Measurements from ENCODE around the gene DRD3.

DRD3 gene

DNA sequence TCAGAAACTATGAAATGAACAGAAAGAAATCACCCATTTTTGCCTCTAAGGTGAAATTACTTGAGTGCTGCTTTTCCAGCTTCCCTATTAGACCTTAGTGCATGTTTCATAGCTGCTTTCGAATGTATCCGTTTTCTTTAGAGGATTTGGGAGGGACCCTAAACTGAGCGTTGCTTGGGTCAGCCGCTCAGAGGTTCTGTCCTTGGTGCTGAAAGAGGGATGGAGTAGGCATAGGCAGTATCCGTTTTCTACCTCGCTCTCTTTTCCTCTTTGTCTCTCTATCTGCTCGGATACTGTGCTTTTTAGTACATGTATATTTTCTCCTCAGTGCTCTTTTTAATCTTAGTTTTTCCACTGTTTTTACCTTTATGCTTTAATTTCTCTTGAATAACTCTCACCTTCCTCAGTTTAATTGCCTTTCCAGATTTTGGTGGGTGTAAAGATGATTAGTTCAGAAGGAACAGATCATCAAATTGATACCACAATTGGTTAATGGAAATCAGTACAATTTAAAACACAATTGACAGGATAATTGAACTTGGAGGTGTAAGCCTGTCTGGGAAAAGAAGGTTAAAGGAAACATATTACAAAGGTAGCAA lies at the start of gene DRD3:
DRD3 (minus strand) TSS at position 283 of the 599 bp plus-strand sequence. CDS start 7,060 bp downstream, outside the sequence.
- DNase-seq (ENCODE audit: low spot score) = no peak

DNA sequence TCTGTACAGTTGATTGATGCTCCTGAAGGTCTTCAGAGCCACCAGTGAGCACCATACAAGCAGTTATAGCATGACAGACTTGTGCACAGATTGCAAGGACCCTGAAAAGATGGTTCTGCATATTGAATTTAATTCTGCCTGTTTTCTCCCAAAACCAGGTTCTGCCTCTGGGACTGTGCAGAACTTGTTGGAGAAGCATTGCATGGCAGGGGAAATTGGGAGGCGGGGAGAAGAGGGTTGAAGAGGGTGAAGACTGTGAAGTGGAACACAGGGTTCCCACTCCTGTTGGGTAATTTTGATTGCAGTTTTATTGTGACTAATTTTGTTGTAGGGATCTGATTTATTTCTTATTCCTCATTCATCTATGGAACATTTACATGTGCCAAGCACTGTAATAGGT lies 48.2 kb upstream of the DRD3 start:
- DNase-seq (ENCODE audit: low spot score) = no peak

DNA sequence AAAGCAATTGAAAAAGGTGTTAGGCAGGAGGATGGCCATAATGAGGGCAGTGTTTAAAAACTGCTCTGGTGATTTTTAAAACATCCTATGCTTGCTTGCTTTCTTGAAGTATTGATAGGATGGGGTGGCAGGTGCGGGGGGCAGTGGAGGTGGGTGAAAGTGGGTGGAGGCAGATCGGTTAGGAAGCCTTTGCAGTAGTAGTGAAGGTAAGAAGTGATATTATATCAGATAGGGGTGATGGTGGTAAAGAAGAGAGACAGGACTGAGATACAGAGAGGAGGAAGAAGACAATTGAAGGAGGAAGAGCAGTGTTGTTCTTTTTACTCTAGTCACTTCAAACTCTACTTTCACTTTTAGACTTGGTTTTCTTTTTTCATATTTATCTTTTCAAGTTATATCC lies 47.5 kb upstream of the DRD3 start:
- no peak for DNase-seq (ENCODE audit: low spot score)

DNA sequence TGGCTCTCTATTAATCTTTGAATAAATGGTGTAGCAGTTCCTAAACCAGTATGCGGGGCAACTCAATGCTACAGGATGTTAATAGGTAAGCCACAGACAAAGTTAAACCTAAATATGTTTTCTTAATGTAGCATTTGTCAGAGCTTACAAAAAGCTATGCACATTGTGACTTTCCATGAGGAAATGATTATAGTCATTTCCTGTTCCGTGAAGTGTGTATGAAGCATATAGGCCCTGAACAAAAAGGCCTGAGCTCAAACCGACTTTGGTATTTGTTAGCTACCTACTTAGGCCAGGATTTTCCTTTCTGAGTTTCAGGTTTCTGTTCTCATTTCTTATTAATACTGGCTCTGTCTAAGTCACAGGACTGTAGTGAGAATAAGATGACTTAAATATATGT lies 44.3 kb upstream of the DRD3 start:
- DNase-seq (ENCODE audit: low spot score) = no peak

DNA sequence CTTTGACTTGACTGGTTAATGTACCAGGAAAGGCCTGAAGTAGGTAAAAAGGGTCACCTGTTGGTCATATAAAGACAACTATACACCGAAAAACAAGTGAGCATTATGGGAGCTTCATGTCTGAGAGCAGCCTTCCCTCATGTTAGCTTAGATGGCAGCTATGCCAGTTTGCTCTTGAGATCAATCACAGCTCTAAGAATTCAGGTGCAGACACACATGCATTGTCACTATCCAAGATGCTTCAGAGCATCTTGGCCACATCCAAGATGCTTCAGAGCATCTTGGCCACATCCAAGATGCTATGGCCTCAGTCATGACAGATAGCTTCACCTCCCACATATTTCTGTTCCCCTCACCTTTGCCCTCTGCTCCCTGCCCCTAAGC lies 43.0 kb upstream of the DRD3 start:
- no peak for DNase-seq (ENCODE audit: low spot score)

DNA sequence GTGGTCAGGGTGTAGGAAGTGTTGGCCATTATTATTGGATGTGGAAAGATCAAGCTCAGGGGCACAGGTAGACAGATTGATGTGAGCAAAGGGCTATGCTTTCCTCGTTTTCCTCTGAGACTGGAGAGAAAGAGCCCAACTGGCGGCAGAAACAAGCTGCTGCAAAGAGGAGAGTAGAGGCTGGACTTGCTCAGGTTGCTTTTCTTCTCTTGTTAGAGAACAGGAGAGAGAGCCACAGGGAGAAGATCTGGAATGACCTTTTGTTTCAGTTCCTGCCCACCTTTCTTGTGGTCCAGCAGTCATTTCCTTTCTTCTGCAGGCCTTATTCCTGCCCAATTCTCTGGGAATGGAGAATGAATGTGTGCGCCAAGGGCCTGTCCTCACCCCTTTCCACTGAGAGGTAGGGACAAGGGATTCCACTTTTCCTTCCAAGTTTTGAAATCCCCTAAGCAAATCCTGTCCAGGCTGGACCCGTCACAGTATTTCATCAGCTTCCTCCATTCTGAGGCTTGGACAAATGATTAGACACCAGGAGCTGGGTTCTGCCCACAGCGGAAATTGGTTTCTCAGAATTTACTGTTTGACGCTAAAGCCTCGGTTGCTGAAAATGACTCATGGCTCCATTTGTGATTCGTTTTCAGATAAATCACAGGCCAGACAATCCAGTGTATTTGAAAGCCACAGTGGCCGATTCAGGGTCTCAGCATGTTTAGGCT lies 42.5 kb upstream of the DRD3 start:
- DNase-seq (ENCODE audit: low spot score) = no peak

DNA sequence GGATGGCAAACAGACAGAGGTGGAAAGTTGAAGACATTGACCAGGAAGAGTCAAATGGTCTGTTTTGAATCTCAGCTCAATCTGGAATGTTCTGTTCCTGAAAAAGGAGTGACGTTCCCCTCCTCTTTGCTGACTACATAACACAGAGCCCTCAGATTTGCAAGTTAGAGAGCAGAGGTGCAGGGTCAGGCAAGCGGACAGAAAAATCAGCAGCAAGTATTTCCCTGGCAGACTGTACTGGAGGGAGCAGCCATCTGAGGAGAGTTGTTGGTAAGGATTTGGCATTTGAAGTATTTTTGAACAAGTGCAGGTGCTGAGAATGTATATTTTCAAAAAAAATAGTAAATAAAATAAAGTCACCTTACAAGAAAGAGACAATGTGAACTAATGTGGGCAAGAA lies 40.9 kb upstream of the DRD3 start:
- DNase-seq (ENCODE audit: low spot score) = no peak

DNA sequence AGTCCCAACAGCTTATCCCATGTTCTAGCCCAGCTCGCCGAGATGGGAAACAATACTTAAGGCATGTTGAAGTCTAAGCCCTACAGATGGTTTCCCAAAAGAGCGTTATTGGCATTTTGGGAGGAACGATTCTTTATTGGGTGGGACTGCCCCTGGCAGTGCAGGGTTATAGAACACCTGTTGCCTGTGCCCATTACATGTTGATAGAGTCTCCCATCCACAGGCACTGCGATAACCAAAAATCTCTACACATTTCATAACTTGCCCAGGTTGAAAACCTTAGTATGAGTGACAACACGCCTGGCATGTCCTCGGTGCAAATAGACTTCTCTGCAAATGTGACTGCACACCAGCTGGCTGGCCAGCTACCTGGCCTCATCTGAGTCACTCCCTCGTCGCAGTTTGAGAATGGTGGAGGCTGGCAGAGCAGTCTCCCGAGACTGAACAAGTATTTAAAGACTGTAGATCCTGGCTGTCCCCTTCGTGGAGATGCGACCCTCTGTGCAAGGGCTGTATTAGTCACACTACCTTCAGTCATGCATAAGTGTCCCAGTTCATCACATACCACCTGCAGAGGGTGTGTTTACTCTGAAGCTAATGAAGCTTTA lies 39.8 kb upstream of the DRD3 start:
- DNase-seq (ENCODE audit: low spot score) = no peak

DNA sequence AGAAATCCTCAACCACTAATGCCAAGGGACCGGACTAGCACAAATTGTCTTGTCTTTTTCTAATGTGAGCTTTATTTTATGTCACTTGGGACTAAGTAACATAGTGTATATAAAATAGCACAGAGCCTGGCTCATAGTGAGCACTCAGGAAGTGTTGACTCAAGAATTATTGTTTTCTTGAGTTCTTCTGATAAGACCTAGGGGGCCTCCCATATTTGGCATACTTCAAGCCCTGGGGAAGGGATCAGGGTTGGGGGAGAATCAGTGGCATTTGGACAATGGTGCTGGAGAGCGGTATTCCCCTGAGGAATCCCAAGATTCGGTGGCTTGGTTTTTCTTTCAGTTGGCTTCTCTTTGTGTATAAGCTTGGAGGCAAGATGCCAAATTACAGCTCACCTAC lies 39.2 kb upstream of the DRD3 start:
- no peak for DNase-seq (ENCODE audit: low spot score)

DNA sequence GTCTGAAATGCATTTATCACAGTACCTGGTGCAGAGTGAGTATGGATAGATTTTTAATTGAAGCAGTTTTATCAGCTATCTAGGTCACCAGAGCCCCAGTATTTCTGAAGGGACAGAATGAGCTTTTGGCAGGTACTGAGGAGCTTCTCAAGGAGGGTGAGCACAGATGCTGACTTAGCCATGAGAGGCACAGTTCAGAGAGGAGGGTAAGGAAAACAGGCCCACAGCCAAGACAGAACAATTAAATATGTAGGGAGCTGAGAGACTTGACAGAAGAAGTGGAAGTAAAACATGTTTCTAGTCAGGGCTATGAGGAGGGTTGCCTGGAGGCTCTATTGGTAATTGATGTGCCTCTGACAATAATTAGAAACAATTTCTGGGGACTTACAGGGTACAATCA lies 38.4 kb upstream of the DRD3 start:
- no peak for DNase-seq (ENCODE audit: low spot score)

DNA sequence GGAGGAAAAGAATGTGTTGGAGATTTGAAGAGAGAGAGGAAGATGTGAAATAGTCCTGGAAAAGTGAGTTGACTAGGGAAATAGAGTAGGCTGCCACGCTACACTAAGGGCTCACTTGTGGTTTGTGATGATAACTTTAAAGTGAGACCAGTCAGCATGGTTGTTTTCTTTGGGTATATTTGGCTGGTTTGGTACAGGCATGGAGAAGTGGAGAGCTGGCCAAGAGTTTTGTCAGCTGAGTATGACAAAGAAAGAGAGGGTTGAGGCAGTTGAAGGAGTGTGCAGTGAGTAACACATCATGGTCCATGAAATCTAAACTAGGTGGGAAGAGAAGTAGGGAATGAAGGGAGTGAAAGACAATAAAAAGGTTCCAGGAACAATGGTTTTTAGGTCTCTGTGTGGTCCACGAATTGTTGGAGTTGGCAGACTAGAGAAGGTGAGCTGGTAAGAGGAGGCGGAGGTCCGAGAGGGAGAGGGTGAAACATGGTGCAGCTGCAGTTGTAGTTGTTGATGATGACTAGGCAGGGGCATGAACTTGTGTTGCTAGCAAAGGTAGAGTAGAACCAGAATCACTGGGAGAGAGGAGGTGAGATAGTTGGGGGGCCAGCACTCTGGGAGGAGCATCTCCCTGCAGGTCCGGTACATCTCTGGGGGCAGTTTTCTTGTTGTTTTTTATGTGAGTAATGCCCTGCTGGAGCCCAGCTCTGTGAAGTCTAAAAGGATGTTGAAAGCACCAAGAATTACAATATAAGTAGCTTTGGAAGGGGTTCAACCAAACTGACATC lies 37.5 kb upstream of the DRD3 start:
- DNase-seq (ENCODE audit: low spot score) = peak; percentile 15

DNA sequence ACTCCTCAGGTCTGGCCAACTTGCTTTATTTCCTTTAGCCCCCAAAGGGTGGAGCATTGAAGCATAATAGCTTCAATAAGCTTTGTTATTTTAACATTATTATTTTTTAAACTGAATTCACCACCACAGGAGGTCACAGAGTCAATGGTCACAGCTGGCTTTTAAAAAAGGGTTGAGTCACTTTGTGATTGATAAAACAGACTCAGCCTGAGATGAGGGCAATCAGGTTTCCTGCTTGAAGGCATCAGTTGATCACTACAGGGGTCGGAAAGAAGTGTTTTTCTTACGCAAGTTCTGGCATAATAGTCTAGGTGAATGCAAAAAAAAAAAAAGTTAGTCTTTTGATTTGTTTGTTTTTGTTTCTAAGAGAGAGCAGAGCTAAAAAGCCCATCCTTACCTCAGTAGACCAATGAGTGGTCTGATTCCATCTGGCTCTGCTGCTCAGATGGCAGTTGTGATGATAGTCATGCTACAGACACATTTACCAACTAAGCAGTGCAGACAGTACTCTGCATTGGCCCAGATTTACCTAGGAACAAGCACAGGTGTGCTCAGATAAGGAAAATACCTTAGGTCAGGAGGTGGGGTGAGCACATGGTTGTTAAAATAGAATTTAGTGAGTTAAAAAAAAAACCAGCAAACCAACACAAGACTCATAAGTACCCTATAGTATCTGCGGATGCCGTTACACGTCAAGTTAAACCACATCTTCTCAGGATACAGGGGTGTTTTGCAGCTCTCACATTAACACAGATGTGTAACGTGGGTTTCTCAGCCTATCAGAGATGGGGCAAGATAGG lies 35.9 kb upstream of the DRD3 start:
- peak; percentile 12 for DNase-seq (ENCODE audit: low spot score)

DNA sequence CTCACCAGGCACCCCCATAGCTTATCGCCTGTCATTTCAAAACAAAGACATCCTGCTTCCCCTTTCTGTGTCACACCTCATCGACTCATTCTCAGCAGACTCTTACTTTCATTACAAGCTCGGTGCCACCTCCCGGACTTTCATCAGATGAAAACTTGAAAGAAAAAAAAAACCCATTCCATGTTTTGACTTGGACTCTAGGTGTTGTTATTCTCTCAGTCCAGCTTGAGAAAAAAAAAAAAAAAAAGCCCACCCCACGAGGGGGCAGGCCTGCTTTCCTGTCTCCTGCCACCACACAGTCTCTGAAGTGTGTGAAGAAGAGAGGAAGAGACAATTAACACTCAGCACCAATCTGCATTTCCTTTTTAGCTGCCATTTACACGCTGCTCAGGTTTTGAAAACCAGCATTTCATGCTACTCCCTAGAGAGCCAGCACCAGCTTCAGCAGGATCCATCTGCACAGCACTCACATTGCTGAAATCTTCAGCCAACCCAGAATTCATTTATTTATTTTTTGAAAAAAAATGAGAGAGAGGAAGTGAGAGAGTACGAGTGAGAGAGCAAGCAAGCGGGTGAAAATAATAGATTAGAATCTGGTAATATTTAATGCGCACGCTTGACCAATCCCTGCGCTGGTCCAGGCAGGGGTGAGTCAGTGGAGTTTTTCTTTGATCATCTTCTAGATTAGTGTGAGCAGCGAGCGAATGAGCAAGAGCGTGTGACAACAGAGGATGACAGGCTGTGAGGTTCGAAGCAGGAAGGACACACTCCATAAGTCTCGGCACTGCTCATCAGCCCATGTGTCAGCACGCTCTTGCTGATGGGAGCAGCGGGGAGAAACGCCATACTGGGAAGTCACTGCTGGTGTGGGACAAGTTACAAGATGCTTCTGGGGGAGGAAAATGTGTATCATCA lies 35.0 kb upstream of the DRD3 start:
- peak; percentile 56 for DNase-seq (ENCODE audit: low spot score)

DNA sequence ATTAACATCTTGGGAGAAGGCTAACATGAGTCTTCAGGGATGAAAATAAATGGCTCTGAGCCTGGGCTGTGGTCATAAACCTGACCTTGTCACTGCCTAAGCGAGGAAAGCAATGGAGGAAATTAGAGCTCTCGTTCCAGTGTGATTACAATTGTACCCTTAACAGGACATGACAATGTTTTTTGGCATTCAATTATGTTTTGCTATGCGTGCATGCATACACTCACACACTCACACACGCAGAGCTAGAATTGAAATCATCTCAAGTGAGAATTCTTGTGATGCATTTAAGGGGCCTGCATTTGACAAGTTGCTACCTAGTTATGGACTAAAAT lies 34.4 kb upstream of the DRD3 start:
- DNase-seq (ENCODE audit: low spot score) = no peak

DNA sequence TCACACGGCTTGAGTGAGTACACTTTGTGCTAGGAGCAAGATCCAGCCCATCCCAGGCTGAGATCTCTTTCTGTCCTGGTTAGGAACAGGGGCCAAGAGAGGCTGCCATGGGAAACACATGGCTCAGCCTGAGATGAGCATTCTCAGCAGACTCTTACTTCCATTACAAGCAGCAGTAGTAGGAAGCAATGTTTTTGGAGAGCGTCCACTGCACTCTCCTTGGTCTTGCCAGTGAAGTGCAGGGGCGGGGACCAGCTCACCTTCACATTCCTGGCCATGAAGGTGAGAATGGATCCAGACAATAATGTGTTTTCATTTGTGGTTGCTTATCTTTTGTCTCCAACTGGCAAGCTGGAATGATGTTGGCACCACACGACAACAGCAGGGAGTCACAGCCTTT lies 33.8 kb upstream of the DRD3 start:
- DNase-seq (ENCODE audit: low spot score) = no peak

DNA sequence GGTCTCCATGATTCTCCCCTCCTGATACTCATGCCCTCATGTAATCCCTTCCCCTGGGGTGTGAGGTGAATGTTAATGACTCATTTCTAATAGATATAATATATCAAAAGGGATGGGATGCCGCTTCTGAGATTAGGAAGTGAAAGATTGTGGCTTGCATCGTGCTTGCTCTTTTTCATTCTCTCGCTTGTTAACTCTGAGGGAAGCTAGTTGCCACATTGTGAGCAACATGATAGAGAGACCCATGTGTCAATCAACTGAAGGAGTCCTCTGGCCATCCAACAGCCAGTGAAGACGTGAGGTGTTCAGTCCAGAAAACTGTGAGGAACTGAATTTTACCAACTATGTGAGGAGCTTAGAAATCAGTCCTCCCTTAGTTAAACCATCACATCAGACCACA lies 28.9 kb upstream of the DRD3 start:
- DNase-seq (ENCODE audit: low spot score) = no peak

DNA sequence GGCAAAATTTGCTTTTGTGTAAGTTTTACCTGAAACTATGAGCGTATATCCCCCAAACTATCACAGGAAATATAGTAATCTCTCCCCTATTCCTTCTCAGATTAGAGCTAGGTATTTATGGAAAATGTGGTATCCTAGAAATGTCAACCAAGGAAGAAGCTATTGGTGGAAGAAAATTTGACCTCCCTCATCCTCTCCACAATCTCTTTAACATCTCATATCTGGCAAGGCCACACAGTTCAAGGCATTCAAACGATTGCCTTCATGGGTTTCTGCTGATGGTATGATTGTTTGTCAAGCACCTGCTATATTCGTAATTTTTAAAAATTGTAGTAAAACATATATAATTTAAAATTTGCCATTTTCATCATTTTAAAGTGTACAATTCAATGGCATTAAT lies 27.5 kb upstream of the DRD3 start:
- DNase-seq (ENCODE audit: low spot score) = no peak

DNA sequence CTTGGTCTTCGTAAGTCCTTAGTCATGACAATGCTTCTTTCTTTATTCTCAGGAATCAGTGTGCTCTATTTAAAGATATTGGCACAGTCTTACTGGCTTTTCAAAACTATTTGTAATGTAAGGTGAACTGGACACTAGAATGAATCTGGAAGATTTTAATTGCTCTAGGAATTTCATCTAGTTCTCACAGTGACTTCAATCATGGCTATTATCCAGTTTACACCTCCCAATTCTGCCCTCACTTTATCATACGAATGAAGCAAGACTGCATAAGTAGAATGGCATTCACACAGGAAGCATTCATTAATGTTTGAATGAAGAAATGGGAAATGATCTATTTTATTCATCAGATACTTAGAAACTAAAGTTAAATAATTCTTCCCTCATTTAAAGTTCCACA lies 26.7 kb upstream of the DRD3 start:
- DNase-seq (ENCODE audit: low spot score) = no peak

DNA sequence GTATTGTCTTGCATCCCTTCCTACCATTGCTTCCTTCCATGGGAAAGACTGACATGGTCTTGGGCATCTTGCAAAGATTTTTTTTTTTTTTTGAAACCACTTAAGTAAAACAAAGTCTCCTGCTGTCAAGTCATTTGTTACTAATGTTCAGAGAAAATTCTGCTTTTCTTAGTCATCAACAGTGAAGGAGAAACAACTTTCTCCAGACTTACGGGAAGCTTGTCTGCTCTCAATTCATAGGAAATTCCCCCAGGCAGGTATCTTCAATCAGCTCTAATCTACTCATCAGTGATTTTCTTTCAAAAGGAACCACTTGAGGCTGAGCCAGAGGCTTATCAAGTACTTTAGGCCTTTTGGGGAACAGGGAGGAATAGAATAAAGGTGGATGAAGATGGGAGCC lies 15.9 kb upstream of the DRD3 start:
- no peak for DNase-seq (ENCODE audit: low spot score)

DNA sequence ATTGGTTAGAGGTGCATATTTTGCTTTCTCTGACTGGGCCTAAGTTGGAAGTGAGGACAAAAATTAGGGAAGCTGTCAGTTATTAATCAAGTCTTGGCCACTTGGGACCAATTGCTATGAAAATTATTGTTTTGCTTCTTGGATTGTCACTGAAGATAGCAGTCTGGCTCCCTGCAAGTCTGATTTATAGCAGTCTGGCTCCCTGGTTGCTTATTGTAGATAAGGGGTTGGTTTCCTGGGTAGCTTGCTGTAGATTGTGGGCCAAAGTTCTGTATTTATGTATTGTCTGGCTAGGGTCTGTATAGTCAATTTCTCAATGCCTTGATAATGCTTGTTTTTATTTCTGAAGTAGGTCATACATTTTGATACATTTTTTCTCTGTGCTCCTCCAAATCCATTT lies 13.3 kb upstream of the DRD3 start:
- no peak for DNase-seq (ENCODE audit: low spot score)

DNA sequence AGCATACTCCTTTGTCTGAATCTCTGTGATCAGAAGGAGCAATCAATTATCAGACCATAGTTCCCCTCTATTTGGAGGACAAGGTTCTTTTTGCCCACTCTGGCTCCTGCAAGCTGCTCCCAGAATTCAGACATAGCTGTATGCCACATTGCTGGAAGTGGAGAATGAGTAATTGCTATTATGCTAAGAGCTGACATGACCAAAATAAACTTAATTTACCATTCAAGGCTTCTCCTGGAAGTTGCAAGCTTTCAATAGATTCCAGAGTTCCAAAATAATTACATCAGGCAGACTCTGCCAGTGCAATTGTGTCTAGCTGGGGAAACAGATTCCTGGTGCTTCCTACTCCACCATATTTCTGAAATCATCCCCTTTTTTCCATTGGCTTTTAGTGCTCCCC lies 7.6 kb upstream of the DRD3 start:
- no peak for DNase-seq (ENCODE audit: low spot score)

Data from hepatic stellate cell (primary cell).